GM12874 (cell line): ENCODE measurements around the gene HDDC3.

ENCODE experiments used
- TF ChIP-seq, protein P1 (sequence below): IDR thresholded peaks from 2 replicates; pipeline ENCODE4 v1.5.1; 2011; ENCODE audit warnings: low read depth, mild to moderate bottlenecking, control low read depth, low read length, moderate library complexity; ENCODE audit not compliant: insufficient read depth

HDDC3 gene

DNA sequence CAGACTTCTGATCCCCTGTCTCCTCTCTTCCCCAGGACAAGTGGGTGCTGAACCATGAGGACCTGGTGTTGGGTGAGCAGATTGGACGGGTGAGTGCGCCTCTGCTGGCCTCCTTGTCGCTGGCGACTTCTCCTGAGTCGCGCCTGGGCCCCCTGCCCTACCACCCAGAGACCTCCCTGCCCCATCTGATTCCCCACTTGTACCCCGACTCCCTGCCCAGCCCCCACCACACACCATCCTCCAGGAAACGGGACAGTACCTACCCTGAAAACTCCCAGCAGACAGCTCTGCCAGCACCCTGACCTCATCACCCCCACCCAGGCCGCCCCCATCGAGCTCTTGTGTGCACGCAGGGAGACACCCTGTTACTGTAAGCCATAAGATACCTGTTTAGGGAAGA is 40.3 kb downstream of the HDDC3 start:
- TF ChIP-seq, protein P1, sequence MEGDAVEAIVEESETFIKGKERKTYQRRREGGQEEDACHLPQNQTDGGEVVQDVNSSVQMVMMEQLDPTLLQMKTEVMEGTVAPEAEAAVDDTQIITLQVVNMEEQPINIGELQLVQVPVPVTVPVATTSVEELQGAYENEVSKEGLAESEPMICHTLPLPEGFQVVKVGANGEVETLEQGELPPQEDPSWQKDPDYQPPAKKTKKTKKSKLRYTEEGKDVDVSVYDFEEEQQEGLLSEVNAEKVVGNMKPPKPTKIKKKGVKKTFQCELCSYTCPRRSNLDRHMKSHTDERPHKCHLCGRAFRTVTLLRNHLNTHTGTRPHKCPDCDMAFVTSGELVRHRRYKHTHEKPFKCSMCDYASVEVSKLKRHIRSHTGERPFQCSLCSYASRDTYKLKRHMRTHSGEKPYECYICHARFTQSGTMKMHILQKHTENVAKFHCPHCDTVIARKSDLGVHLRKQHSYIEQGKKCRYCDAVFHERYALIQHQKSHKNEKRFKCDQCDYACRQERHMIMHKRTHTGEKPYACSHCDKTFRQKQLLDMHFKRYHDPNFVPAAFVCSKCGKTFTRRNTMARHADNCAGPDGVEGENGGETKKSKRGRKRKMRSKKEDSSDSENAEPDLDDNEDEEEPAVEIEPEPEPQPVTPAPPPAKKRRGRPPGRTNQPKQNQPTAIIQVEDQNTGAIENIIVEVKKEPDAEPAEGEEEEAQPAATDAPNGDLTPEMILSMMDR: no peak

DNA sequence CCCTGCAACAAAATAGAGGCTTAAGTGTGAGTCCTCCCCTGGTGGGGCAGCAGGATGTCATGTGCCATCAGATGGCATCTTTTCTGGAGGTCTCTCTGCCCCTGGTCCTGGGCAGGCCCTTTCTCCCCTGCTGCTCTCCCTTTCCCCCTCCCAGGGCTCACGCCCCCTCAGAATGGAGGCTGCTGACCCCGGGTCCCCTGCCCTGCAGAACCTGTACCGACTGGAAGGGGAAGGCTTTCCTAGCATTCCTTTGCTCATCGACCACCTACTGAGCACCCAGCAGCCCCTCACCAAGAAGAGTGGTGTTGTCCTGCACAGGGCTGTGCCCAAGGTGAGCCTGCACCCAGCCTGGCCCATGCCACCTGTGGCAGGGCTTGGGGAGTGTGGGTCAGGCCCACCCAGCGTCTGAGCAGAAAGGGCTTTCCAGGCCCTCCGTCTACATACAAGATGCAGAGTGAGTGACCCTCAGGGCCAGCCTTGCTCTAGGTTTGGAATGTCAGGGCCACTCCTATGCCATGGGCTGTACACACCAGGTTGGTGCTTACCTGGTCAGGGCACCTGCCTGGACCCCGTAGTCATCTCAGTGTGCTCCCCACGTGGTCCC is 40.9 kb downstream of the HDDC3 start:
- TF ChIP-seq, protein P1: no peak

DNA sequence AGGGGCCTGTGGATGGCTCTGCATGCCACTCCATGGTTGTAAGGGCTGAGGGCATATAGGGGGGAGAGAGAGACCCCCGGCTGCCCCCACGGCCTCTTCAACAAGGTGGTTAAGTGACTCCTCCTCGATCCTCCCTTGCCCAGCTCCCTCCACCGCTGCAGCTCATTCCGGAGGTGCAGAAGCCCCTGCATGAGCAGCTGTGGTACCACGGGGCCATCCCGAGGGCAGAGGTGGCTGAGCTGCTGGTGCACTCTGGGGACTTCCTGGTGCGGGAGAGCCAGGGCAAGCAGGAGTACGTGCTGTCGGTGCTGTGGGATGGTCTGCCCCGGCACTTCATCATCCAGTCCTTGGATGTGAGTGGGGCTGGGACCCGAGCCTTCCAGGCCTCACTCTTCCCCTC is 41.5 kb downstream of the HDDC3 start:
- TF ChIP-seq, protein P1: no peak

DNA sequence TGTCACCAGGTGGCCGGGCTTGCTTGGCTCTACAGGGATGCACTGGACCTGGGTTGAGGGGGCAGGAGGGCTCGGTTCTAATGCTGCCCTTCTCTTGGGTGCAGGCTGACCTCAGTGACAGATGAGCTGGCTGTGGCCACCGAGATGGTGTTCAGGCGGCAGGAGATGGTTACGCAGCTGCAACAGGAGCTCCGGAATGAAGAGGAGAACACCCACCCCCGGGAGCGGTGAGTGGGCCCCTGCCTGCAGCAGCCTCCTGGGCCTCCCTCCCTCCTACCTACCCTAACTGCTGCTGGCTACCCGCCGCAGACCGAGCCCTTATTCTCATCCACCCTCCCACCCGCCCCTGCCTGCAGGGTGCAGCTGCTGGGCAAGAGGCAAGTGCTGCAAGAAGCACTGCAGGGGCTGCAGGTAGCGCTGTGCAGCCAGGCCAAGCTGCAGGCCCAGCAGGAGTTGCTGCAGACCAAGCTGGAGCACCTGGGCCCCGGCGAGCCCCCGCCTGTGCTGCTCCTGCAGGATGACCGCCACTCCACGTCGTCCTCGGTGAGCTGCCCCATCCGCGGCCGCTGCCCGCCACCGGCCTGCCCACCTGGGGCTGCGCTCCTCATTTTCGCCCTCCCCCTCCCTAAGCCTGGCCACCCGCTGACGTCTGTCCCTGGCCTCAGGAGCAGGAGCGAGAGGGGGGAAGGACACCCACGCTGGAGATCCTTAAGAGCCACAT is 42.5 kb downstream of the HDDC3 start:
- TF ChIP-seq, protein P1: no peak

DNA sequence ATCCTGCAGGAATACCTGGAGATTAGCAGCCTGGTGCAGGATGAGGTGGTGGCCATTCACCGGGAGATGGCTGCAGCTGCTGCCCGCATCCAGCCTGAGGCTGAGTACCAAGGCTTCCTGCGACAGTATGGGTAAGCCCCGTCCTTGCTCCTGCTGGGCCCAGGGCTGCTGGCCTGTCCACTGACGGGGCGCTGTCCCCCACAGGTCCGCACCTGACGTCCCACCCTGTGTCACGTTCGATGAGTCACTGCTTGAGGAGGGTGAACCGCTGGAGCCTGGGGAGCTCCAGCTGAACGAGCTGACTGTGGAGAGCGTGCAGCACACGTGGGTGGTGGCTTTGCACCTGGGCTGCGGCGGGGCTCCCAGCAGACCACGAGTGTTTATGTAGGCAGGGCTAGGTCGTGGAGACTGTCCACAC is 43.0 kb downstream of the HDDC3 start:
- TF ChIP-seq, protein P1: no peak

DNA sequence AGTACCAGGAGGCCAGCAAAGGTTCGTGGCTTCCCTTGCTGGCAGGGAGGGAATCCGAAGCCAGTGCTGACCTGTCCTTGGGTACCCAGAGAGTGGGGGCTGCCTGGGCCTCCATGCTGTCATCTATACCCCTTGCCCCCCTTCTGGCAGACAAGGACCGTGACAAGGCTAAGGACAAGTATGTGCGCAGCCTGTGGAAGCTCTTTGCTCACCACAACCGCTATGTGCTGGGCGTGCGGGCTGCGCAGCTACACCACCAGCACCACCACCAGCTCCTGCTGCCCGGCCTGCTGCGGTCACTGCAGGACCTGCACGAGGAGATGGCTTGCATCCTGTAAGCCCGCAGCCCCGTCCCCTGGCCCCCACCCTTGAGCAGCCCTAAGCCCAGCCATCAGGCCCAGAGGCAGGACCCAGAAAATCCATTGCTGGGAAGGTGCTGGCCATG is 45.3 kb downstream of the HDDC3 start:
- TF ChIP-seq, protein P1: no peak

DNA sequence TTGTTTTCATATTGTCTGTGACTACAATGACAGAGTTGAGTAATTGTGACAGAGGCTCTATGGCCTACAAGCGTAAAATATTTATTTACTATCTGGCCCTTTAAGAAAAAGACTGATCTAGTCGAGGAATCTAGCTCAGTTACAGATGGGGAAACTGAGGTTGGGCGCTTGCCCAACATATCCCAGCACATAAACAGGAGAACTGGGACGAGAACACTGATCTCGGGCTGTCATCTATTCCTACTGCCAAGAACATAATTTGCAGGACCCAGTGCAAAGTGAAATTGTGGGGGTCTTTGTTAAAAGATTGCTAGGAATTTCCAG is 46.1 kb downstream of the HDDC3 start:
- TF ChIP-seq, protein P1: no peak
